ENCODE data around the gene ABCD3. TPM values are rescaled to one million over a fixed set of nuclear protein-coding genes. Genes with fewer than 3 reads are reported as not detected.

The ABCD3 gene
- total RNA-seq, 1 donor from 2014 or later, result 25.8 TPM

DNA sequence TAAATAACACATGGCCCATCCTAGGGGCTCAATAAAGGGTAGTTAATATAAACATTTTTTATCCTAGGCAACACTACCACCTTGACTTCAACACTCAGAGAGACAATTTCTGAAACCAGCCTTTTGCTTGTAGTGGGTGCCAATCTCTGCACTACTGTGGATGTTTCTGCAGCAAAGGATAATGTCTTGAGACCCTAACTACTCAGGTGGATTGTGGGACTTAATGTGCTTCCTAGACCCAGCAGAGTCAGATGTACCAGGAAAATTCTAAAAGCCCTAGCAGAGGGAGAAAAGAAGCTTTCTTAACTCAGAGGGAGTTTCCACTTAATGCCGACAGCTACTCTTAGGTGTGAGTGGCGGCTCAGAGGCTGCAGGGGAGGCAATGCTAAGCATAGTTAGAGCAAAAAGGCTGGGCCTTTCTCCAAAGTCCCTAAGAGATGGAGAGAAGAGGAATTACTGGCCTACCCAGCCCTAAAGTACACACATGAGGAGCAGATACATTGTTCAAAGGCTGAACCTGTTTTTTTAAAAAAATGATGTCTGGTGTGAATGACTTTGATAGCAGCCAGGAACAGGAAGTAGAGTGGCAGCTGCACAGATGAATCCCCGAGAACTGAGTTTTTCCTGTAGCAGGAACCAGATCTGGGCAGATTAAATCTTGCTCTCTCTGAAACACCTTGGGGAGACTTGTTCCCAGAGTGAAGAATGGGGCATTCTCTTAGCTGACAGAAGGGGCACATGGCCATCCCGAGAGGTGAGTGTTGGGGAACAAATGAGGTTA lies 33.5 kb upstream of the ABCD3 start:
- DNase-seq (ENCODE audit: low read depth), result no peak
- H3K27me3 ChIP-seq (ENCODE audit: control insufficient read depth, insufficient read depth, low read length), result no peaks in the 10 kb centered on the region
- no peak overlapping the region for H3K4me3 ChIP-seq (ENCODE audit: low read depth, low read length)
- no peaks in the 10 kb centered on the region for H3K36me3 ChIP-seq (ENCODE audit: control insufficient read depth, insufficient read depth, low read length)
- TF ChIP-seq, protein P1, sequence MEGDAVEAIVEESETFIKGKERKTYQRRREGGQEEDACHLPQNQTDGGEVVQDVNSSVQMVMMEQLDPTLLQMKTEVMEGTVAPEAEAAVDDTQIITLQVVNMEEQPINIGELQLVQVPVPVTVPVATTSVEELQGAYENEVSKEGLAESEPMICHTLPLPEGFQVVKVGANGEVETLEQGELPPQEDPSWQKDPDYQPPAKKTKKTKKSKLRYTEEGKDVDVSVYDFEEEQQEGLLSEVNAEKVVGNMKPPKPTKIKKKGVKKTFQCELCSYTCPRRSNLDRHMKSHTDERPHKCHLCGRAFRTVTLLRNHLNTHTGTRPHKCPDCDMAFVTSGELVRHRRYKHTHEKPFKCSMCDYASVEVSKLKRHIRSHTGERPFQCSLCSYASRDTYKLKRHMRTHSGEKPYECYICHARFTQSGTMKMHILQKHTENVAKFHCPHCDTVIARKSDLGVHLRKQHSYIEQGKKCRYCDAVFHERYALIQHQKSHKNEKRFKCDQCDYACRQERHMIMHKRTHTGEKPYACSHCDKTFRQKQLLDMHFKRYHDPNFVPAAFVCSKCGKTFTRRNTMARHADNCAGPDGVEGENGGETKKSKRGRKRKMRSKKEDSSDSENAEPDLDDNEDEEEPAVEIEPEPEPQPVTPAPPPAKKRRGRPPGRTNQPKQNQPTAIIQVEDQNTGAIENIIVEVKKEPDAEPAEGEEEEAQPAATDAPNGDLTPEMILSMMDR (IDR thresholded peaks at IDR 0.05; ENCODE audit: insufficient read depth, low read length, poor library complexity, severe bottlenecking), result no peak

- no peaks in the 10 kb centered on the region for H3K27me3 ChIP-seq (ENCODE audit: control insufficient read depth, insufficient read depth, low read length)
- no peaks in the 10 kb centered on the region for H3K36me3 ChIP-seq (ENCODE audit: control insufficient read depth, insufficient read depth, low read length)
- DNase-seq (ENCODE audit: low read depth), result no peak
- TF ChIP-seq, protein P1 (IDR thresholded peaks at IDR 0.05; ENCODE audit: insufficient read depth, low read length, poor library complexity, severe bottlenecking), result no peak
- no peak overlapping the region for H3K4me3 ChIP-seq (ENCODE audit: low read depth, low read length)
Observed at GRCh38 chr1:94385308-94385929, 32.8 kb upstream of the ABCD3 start.

DNA sequence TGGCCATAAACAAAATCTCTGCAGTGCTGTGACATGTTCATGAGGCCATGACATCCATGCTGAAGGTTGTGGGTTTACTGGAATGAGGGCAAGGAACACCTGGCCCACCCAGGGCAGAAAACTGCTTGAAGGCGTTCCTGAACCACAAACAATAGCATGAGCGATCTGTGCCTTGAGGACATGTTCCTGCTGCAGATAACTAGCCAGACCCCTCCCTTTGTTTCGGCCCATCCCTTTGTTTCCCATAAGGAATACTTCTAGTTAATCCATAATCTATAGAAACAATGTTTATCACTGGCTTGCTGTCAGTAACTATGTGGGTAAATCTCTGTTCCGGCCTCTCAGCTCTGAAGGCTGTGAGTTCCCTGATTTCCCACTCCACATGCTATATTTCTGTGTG lies 28.9 kb upstream of the ABCD3 start:
- no peak overlapping the region for H3K4me3 ChIP-seq (ENCODE audit: low read depth, low read length)
- TF ChIP-seq, protein P1 (IDR thresholded peaks at IDR 0.05; ENCODE audit: insufficient read depth, low read length, poor library complexity, severe bottlenecking), result no peak
- no peaks in the 10 kb centered on the region for H3K27me3 ChIP-seq (ENCODE audit: control insufficient read depth, insufficient read depth, low read length)
- DNase-seq (ENCODE audit: low read depth), result no peak
- H3K36me3 ChIP-seq (ENCODE audit: control insufficient read depth, insufficient read depth, low read length), result no peaks in the 10 kb centered on the region

DNA sequence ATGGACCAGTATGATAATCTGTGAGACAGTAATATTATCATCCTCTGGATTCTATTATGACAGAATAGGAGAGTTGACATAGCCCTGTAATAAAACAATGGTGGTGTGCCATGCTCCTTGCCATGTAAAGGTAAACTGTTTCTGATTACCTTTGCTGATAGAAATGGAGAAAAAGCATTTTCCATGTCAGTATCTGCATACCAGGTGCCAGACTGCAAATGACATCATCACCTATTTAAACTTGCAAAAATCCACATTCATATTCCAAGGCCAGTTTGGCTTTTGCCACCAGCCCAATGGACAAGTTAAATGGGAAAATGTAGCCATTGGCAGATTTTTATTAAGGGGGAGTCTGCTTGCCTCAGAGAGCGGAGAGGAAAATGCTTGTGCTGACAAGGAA lies 23.9 kb upstream of the ABCD3 start:
- TF ChIP-seq, protein P1 (IDR thresholded peaks at IDR 0.05; ENCODE audit: insufficient read depth, low read length, poor library complexity, severe bottlenecking), result no peak
- no peaks in the 10 kb centered on the region for H3K36me3 ChIP-seq (ENCODE audit: control insufficient read depth, insufficient read depth, low read length)
- H3K4me3 ChIP-seq (ENCODE audit: low read depth, low read length), result no peak overlapping the region
- DNase-seq (ENCODE audit: low read depth), result no peak
- no peaks in the 10 kb centered on the region for H3K27me3 ChIP-seq (ENCODE audit: control insufficient read depth, insufficient read depth, low read length)

GRCh38 chr1:94395231-94395630 lies 23.0 kb upstream of the ABCD3 start:
- H3K36me3 ChIP-seq (ENCODE audit: control insufficient read depth, insufficient read depth, low read length), result no peaks in the 10 kb centered on the region
- H3K4me3 ChIP-seq (ENCODE audit: low read depth, low read length), result no peak overlapping the region
- TF ChIP-seq, protein P1 (IDR thresholded peaks at IDR 0.05; ENCODE audit: insufficient read depth, low read length, poor library complexity, severe bottlenecking), result no peak
- no peaks in the 10 kb centered on the region for H3K27me3 ChIP-seq (ENCODE audit: control insufficient read depth, insufficient read depth, low read length)
- DNase-seq (ENCODE audit: low read depth), result no peak

All from kidney epithelial cell (primary cell).